CD4-positive, alpha-beta memory T cell (primary cell): ENCODE measurements around the gene UCN. TPM values are rescaled to one million over a fixed set of nuclear protein-coding genes. Genes with fewer than 3 reads are reported as not detected.
"Not testable (repeated sequence)": the region's sequence is repeated elsewhere in the genome, so short reads cannot be mapped to it uniquely, and the experiment has no call there.

Source experiments
- CTCF ChIA-PET: fragments of 350-600 bp; sonication (Branson Sonifier 250); formaldehyde crosslinking; loops from one replicate; lab custom pipeline; 2021; ENCODE audit warnings: inconsistent platforms; ENCODE audit not compliant: partially characterized antibody; lab: Charles Lee
- POLR2A ChIA-PET: fragments of 350-600 bp; sonication (Branson Sonifier 250); formaldehyde crosslinking; loops from one replicate; lab custom pipeline; 2021; ENCODE audit not compliant: partially characterized antibody; lab: Charles Lee
- DNase-seq, 5 donors: peaks; one replicate each; pipeline versions ENCODE4 v3.0.0 to v3.0.0-alpha.2; 2020 to 2022; ENCODE audit warnings: mixed read lengths in 1 of 5
- H3K27ac ChIP-seq: one replicate; pipeline ENCODE4 v1.7.0; 2013; ENCODE audit warnings: low read depth, low read length
- H3K27me3 ChIP-seq: 2 replicates; pipeline ENCODE4 v1.7.0; 2013; ENCODE audit warnings: mild to moderate bottlenecking, low read length, moderate library complexity; ENCODE audit not compliant: insufficient read depth
- H3K36me3 ChIP-seq: 2 replicates; pipeline ENCODE4 v1.7.0; 2013; ENCODE audit warnings: mild to moderate bottlenecking, low read length, moderate library complexity; ENCODE audit not compliant: insufficient read depth
- H3K4me1 ChIP-seq: 2 replicates; pipeline ENCODE4 v1.7.0; 2013; ENCODE audit warnings: mild to moderate bottlenecking, low read length, moderate library complexity; ENCODE audit not compliant: insufficient read depth
- H3K4me3 ChIP-seq, 2 donors: one replicate each; pipeline ENCODE4 v1.7.0; 2013; ENCODE audit warnings: low read length in 2 of 2, mild to moderate bottlenecking in 1 of 2
- H3K9me3 ChIP-seq, 2 donors: one replicate each; pipeline ENCODE4 v1.7.0; 2013; ENCODE audit warnings: low read length in 2 of 2, control low read depth in 1 of 2; ENCODE audit not compliant: control insufficient read depth in 1 of 2
- H3K27ac Mint-ChIP-seq, 7 donors: one replicate each; pipeline ENCODE4 v1.8.0; 2020 to 2021; ENCODE audit warnings: mixed read lengths in 7 of 7, mild to moderate bottlenecking in 6 of 7, inconsistent platforms in 3 of 7, moderate library complexity in 3 of 7
- H3K27me3 Mint-ChIP-seq, 2 donors: one replicate each; pipeline ENCODE4 v1.8.0; 2020 to 2021; ENCODE audit warnings: mixed read lengths in 2 of 2
- H3K36me3 Mint-ChIP-seq, 2 donors: one replicate each; pipeline ENCODE4 v1.8.0; 2020 to 2021; ENCODE audit warnings: mixed read lengths in 2 of 2, inconsistent platforms in 1 of 2, mild to moderate bottlenecking in 1 of 2
- H3K4me1 Mint-ChIP-seq, 4 donors: one replicate each; pipeline ENCODE4 v1.8.0; 2020 to 2021; ENCODE audit warnings: mixed read lengths in 4 of 4, mild to moderate bottlenecking in 1 of 4
- H3K4me3 Mint-ChIP-seq, 8 donors: one replicate each; pipeline ENCODE4 v1.8.0; 2020 to 2021; ENCODE audit warnings: mixed read lengths in 8 of 8, mild to moderate bottlenecking in 7 of 8, moderate library complexity in 6 of 8, inconsistent platforms in 3 of 8
- H3K9me3 Mint-ChIP-seq, 8 donors: one replicate each; pipeline ENCODE4 v1.8.0; 2020 to 2021; ENCODE audit warnings: mixed read lengths in 8 of 8, mild to moderate bottlenecking in 5 of 8, inconsistent platforms in 3 of 8, moderate library complexity in 1 of 8
- intact Hi-C: fragments of 100-400 bp; cut with micrococcal nuclease; formaldehyde crosslinking; loops from one replicate; pipeline ENCODE4 v1.15.1; 2023
- polyA plus RNA-seq, 2 donors: library from polyadenylated mRNA; unstranded; fragments of 300-500 nt; fragmentation: Illumina TruSeq; gene quantifications; one replicate each; pipeline ENCODE4 v1.2.3, GENCODE V29; 2021
- total RNA-seq, 2 experiments: library from RNA; stranded (reverse); gene quantifications; one replicate each; pipeline ENCODE4 v1.2.3, GENCODE V29; 2021

Gene UCN
- total and polyA plus RNA-seq, 4 experiments from 2014 or later = 0.84 to 5.4 (median 5.1) TPM; not detected in 1

DNA sequence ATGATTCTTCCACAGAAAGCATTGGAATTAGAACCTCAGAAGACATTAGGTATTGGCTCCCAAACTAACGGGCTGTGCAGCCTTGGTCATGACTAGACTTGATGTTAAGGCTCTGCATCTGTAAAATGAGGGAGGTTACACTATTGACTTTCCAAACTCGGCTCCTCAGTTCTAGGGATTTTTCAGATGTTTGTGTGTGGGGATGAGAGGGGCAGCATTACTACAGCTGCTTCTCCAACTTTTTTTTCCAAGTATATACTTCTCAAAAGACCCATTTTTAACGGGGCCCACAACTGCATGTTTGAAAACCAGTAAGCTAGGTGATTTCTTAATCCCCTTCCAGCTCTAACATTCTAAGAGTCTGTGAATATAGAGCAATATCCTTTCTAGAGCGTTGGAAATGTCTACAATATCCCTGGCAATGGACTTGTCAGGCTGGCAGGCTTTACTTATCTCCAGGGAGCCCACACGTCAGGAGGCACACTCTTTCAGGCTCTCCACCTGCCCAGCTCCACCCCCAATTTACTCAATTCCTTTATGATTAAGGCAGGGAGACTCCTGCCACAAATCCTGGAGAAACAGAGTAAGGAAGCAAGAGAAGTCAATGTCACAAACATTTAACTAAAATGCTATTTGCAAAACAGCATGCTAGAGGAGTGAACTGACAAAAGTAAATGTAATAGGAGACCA lies 15.5 kb upstream of the UCN start:
- no peak for DNase-seq
- Mint-ChIP-seq H3K27ac (peak overlapping the region; percentile 96 to 100 (median 98)), H3K27me3 (no peaks in the 10 kb centered on the region), H3K4me3 (peak overlapping the region; percentile 95 to 100 (median 96)), H3K9me3 (peaks cover 0 to 2% (median 0%) of the 10 kb centered on the region in 8 donors), H3K4me1 (peaks cover 12 to 28% (median 18%) of the 10 kb centered on the region in 4 donors), H3K36me3 (peaks cover 21 to 40% of the 10 kb centered on the region in 2 donors)
- ChIA-PET CTCF (interaction anchor here (1.5 to 1.9 kb wide), 2 partner anchors 21 to 58 kb away, joined by 4 to 17 read pairs; no protein-coding TSS in a partner anchor), POLR2A (interaction anchor here (0.6 to 3.3 kb wide), 14 partner anchors 9 to 359 kb away, joined by 3 to 19 read pairs (median 9); partner anchors contain the start of genes AGBL5, EIF2B4, GTF3C2 and NRBP1)
- Histone ChIP-seq H3K36me3 (peaks cover 14% of the 10 kb centered on the region), H3K9me3 (no peaks in the 10 kb centered on the region), H3K4me1 (peaks cover 25% of the 10 kb centered on the region), H3K4me3 (peak overlapping the region; percentile 81 to 97), H3K27ac (peak overlapping the region; percentile 95), H3K27me3 (no peaks in the 10 kb centered on the region)
- intact Hi-C loops = loop anchor here (1.0 kb wide), 2 partner anchors 33 to 166 kb away; partner anchors contain the start of genes GTF3C2 and IFT172

DNA sequence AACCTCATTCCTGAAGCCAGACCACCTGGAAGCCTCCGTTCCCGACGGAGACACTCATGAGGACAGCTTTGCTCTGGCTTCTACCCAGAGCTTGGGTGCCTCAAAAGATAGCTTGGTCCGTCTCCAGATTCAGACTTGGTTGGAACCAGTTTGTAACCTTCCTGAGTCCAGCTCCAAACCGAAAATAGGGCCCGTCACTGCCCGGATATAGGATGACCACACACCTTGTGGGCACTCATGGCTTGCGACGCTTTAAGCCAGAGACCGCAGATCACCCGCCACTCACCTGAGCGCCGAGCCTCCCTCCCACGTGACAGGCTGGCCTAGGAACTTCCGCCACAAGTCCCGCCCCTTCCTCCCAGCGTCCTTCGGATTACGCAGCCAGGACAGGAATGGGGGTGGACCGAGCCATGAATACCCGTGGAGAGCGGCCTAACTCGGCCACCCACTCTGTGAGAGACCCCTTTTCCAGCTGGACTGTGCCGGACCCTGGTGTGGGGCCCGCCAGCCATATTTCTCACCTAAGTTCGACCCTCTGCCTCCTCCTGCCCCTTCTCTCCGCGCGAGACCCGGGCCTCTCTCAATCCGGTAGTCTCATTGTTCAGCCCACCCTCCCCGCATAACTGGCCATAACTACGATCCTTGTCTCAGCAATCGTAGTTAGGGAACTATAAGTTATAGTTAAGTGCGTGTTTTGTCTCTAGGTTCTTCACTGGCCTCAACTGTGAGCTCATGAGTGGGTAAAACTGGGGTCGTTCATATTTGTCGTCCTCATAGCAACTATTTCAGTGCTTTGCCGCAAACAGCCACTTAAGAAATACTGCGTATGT lies 14.7 kb upstream of the UCN start, which contains the start of gene MPV17:
Gene MPV17, minus strand, starts transcription at position 332 of the 830 bp plus-strand sequence. CDS start 580 bp downstream, outside the sequence.
- intact Hi-C loops = loop anchor here (1.0 kb wide), 3 partner anchors 33 to 166 kb away; partner anchors contain the start of genes EIF2B4, GTF3C2, IFT172 and SNX17
- H3K27me3 ChIP-seq = no peaks in the 10 kb centered on the region

DNA sequence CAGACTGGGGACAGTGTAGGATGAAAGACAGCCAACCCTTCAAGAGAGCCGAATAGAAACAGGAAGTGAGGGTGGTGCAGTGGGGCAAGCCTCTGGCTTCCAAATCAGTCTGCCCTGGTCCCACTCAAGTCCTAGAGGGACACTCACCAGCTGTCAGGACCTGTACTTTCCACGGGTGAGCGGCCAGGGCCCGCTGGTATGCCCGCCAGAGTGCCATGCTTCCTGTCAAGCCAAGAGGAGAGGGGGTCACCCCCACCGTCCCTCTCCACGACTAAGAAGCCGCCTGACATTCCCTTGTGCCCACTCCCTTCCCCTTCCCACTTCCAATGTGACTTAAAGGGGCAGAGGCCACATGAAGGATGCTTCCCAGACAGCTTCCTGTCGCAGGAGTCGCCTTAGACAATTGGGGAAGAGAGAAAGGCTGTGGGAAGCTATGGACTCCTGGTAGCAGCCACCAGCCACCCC lies 14.1 kb upstream of the UCN start:
- no peaks in the 10 kb centered on the region for H3K9me3 ChIP-seq
- H3K9me3 Mint-ChIP-seq = peaks cover 0 to 2% (median 0%) of the 10 kb centered on the region in 8 donors
- H3K27ac ChIP-seq = peak overlapping the region; percentile 95
- peaks cover 25% of the 10 kb centered on the region for H3K4me1 ChIP-seq
- H3K4me3 Mint-ChIP-seq = peak overlapping the region; percentile 95 to 100 (median 96)
- ChIA-PET CTCF (interaction anchor here (1.0 to 1.9 kb wide), 3 partner anchors 19 to 49 kb away, joined by 3 to 17 read pairs (median 4); no protein-coding TSS in a partner anchor), POLR2A (interaction anchor here (0.6 to 3.3 kb wide), 20 partner anchors 10 to 359 kb away, joined by 3 to 19 read pairs (median 5); partner anchors contain the start of genes AGBL5, EIF2B4, GTF3C2 and NRBP1)
- DNase-seq = peak in 2 of 5 donors; percentile 6 to 12
- H3K4me3 ChIP-seq = peak overlapping the region; percentile 81 to 97
- intact Hi-C loops = loop anchor here (1.0 kb wide), 1 partner anchor 48 kb away; the partner anchor contains the start of genes EIF2B4 and SNX17
- peaks cover 12 to 28% (median 18%) of the 10 kb centered on the region in 4 donors for H3K4me1 Mint-ChIP-seq
- H3K36me3 ChIP-seq = peaks cover 3% of the 10 kb centered on the region
- no peaks in the 10 kb centered on the region for H3K27me3 ChIP-seq
- peak overlapping the region; percentile 96 to 100 (median 98) for H3K27ac Mint-ChIP-seq
- no peaks in the 10 kb centered on the region for H3K27me3 Mint-ChIP-seq
- H3K36me3 Mint-ChIP-seq = peaks cover 13 to 29% of the 10 kb centered on the region in 2 donors

More for the DNA sequence above, 14.7 kb upstream of the UCN start, which contains the start of gene MPV17:
- H3K4me3 Mint-ChIP-seq = peak within 1 kb of the TSS; percentile 95 to 100 (median 96)
- Histone ChIP-seq H3K4me3 (peak within 1 kb of the TSS; percentile 81 to 97), H3K4me1 (peaks cover 25% of the 10 kb centered on the region), H3K9me3 (no peaks in the 10 kb centered on the region), H3K27ac (peak within 1 kb of the TSS; percentile 95), H3K36me3 (peaks cover 6% of the 10 kb centered on the region)
- peaks cover 0 to 2% (median 0%) of the 10 kb centered on the region in 8 donors for H3K9me3 Mint-ChIP-seq
- peak within 1 kb of the TSS; percentile 96 to 100 (median 98) for H3K27ac Mint-ChIP-seq
- peaks cover 13 to 32% of the 10 kb centered on the region in 2 donors for H3K36me3 Mint-ChIP-seq
- POLR2A ChIA-PET = interaction anchor here (0.6 to 3.3 kb wide), 22 partner anchors 8 to 360 kb away, joined by 3 to 19 read pairs (median 4); partner anchors contain the start of genes AGBL5, EIF2B4, GTF3C2 and NRBP1
- CTCF ChIA-PET = interaction anchor here (1.0 to 1.9 kb wide), 4 partner anchors 20 to 57 kb away, joined by 3 to 17 read pairs (median 4); no protein-coding TSS in a partner anchor
- peak; percentile 82 to 89 (median 82) for DNase-seq
- peaks cover 12 to 28% (median 18%) of the 10 kb centered on the region in 4 donors for H3K4me1 Mint-ChIP-seq
- no peaks in the 10 kb centered on the region for H3K27me3 Mint-ChIP-seq

DNA sequence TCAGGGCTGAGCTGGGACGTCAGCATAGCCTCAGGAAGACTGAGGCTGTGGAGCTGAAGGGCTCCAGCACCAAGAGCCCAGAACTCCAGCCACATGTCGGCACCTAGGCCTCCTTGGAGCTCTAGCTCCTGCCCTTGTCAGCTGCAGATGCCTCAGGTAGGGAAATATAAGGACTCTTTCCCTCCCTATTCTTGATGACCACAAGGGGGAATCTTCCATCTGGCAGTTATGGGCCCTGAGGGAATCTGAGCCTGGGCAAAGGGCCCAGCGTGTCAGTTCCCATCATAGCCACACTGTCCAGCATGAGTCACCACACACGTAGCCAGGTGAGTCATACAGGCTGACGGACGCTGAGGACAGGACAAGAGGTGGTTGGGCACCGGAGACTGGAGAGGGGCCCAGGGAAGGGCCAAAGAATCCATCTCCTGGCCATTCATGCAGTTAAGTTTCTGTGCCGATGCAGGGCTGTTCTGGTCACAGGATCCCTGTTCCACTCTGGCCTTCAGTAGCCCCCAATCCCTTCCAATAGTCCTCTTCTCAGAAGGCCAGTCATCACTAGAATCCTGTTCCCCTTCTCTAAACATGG lies 12.8 kb upstream of the UCN start:
- H3K4me3 ChIP-seq = no peak overlapping the region
- Mint-ChIP-seq H3K27me3 (no peaks in the 10 kb centered on the region), H3K9me3 (peaks cover 0 to 2% (median 0%) of the 10 kb centered on the region in 8 donors), H3K27ac (peak overlapping the region in 5 of 7 donors; percentile 6 to 83 (median 72)), H3K4me3 (peak overlapping the region in 3 of 8 donors; percentile 46 to 100 (median 96)), H3K4me1 (peaks cover 12 to 28% (median 18%) of the 10 kb centered on the region in 4 donors), H3K36me3 (peaks cover 5 to 21% of the 10 kb centered on the region in 2 donors)
- no peaks in the 10 kb centered on the region for H3K9me3 ChIP-seq
- peaks cover 25% of the 10 kb centered on the region for H3K4me1 ChIP-seq
- ChIA-PET POLR2A (no interaction called here), CTCF (interaction anchor here (3.5 kb wide), 1 partner anchor 17 kb away, joined by 29 read pairs; no protein-coding TSS in a partner anchor)
- H3K27ac ChIP-seq = no peak overlapping the region
- intact Hi-C loops = no loop called here
- no peaks in the 10 kb centered on the region for H3K27me3 ChIP-seq
- DNase-seq = no peak
- no peaks in the 10 kb centered on the region for H3K36me3 ChIP-seq

DNA sequence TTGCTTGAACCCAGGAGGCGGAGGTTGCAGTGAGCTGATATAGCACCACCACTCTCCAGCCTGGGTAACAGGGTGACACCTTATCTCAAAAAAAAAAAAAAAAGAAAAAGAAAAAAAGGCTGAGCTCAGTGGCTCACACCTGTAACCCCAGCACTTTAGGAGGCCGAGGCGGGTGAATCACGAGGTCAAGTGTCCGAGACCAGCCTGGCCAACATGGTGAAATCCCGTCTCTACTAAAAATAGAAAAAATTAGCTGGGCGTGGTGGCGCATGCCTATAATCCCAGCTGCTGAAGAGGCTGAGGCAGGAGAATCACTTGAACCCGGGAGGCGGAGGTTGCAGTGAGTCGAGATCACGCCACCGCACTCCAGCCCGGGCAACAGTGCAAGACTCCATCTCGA lies 11.6 kb upstream of the UCN start:
- CTCF ChIA-PET = interaction anchor here (3.5 kb wide), 1 partner anchor 16 kb away, joined by 29 read pairs; no protein-coding TSS in a partner anchor
- H3K4me3 Mint-ChIP-seq, H3K27me3 ChIP-seq, H3K27ac Mint-ChIP-seq, H3K27me3 Mint-ChIP-seq, POLR2A ChIA-PET, intact Hi-C loops, H3K27ac ChIP-seq, H3K36me3 ChIP-seq, H3K9me3 Mint-ChIP-seq, DNase-seq, H3K9me3 ChIP-seq, H3K4me3 ChIP-seq: not testable (repeated sequence)
- H3K4me1 Mint-ChIP-seq = peaks cover 12 to 28% (median 18%) of the 10 kb centered on the region in 4 donors
- peaks cover 10 to 15% of the 10 kb centered on the region in 2 donors for H3K36me3 Mint-ChIP-seq
- H3K4me1 ChIP-seq = peaks cover 25% of the 10 kb centered on the region
